NB4 (cell line): ENCODE data around the gene ADAMTS2.

ENCODE experiments used
- MAX ChIP-seq: IDR thresholded peaks from 2 replicates; pipeline ENCODE4 v1.6.1; 2011; ENCODE audit warnings: low read depth, low read length
- MYC ChIP-seq: IDR thresholded peaks from 2 replicates; pipeline ENCODE4 v1.6.1; 2011; ENCODE audit warnings: low read depth, low read length
- POLR2A ChIP-seq: IDR thresholded peaks from 2 replicates; pipeline ENCODE4 v1.6.1; 2011; ENCODE audit warnings: mild to moderate bottlenecking; ENCODE audit not compliant: insufficient read length; ENCODE audit errors: extremely low read depth
- TF ChIP-seq, protein P1 (sequence below): IDR thresholded peaks from one replicate; pipeline ENCODE4 v1.5.1; 2012; ENCODE audit warnings: low read depth, low read length

DNA sequence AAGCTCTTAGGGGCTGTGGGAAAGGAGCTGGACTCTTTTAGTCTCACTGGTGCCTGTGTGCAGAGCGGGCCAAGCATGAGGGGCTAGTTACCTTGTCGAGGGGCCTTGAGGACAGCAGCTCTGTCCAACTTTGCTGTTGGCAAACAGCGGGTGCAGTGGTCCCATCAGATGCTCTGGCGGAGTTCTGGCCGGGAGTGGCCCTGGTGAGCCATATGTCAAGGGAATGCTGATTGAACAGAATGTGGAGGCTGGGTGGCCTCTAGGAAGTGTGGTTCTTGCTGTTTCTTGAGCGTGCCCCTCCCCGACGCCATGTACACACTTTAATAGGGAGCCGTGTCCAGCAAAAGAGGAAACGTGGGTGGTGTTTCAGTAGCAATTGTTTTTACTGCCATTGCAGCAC, 3.6 kb upstream of the ADAMTS2 start:
- TF ChIP-seq MAX = no peak
- TF ChIP-seq, protein P1, sequence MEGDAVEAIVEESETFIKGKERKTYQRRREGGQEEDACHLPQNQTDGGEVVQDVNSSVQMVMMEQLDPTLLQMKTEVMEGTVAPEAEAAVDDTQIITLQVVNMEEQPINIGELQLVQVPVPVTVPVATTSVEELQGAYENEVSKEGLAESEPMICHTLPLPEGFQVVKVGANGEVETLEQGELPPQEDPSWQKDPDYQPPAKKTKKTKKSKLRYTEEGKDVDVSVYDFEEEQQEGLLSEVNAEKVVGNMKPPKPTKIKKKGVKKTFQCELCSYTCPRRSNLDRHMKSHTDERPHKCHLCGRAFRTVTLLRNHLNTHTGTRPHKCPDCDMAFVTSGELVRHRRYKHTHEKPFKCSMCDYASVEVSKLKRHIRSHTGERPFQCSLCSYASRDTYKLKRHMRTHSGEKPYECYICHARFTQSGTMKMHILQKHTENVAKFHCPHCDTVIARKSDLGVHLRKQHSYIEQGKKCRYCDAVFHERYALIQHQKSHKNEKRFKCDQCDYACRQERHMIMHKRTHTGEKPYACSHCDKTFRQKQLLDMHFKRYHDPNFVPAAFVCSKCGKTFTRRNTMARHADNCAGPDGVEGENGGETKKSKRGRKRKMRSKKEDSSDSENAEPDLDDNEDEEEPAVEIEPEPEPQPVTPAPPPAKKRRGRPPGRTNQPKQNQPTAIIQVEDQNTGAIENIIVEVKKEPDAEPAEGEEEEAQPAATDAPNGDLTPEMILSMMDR = no peak
- no peak for TF ChIP-seq MYC
- no peak for TF ChIP-seq POLR2A
